Endothelial cell of umbilical vein (primary cell): ENCODE data around the gene DLX6. TPM values are rescaled to one million over a fixed set of nuclear protein-coding genes. Genes with fewer than 3 reads are reported as not detected.

Source experiments
- BruUV-seq: library from RNA; stranded (reverse); fragments of 400-500 nt; replicated peaks from 2 replicates; lab custom pipeline; 2021; lab: Mats Ljungman, UMichigan
- CTCF ChIA-PET: fragments of 300-600, 350-600 bp; sonication (Branson Sonifier 250); formaldehyde crosslinking; loops from one replicate; lab custom pipeline; 2021; ENCODE audit warnings: antibody characterized with exemption, inconsistent platforms; lab: Charles Lee
- POLR2A ChIA-PET: fragments of 300-600, 350-600 bp; sonication (Branson Sonifier 250); formaldehyde crosslinking; loops from one replicate; lab custom pipeline; 2021; ENCODE audit warnings: antibody characterized with exemption, inconsistent platforms; lab: Charles Lee
- DNase-seq: peaks from one replicate; pipeline ENCODE4 v3.0.0-alpha.2; 2011; ENCODE audit warnings: low read depth, low spot score
- FAIRE-seq: peaks from 2 replicates; lab custom pipeline; 2011; peaks lifted over from hg19 to GRCh38; lab: Jason Lieb, UNC
- H2AFZ ChIP-seq: 2 replicates; pipeline ENCODE4 v1.6.0; 2012; ENCODE audit warnings: low read depth, low read length, control low read depth, inconsistent platforms
- H3K27ac ChIP-seq: 2 replicates; pipeline ENCODE4 v1.5.1; 2011; ENCODE audit warnings: low read depth, mild to moderate bottlenecking, control low read depth, low read length, moderate library complexity; ENCODE audit not compliant: insufficient read depth
- H3K27me3 ChIP-seq, 2 experiments: 2 replicates each; pipeline versions ENCODE4 v1.6.0 to v1.6.1; 2011; ENCODE audit warnings: low read length in 2 of 2, mixed read lengths in 1 of 2; ENCODE audit not compliant: control insufficient read depth in 2 of 2, insufficient read depth in 2 of 2
- H3K36me3 ChIP-seq, 2 experiments: 2 replicates in 1 of 2; 3 replicates in 1 of 2; pipeline ENCODE4 v1.5.1; 2011; ENCODE audit warnings: low read length in 2 of 2, mild to moderate bottlenecking in 1 of 2, moderate library complexity in 1 of 2; ENCODE audit not compliant: control insufficient read depth in 2 of 2, insufficient read depth in 2 of 2; ENCODE audit errors: extremely low read depth in 1 of 2
- H3K4me1 ChIP-seq: 3 replicates; pipeline ENCODE4 v1.5.1; 2011; ENCODE audit warnings: mild to moderate bottlenecking, low read length; ENCODE audit not compliant: control insufficient read depth, insufficient read depth; ENCODE audit errors: extremely low read depth
- H3K4me2 ChIP-seq: 2 replicates; pipeline ENCODE4 v1.6.1; 2011; ENCODE audit warnings: low read length, control low read depth, mixed read lengths; ENCODE audit not compliant: insufficient read depth
- H3K4me3 ChIP-seq, 3 experiments: fragments of 200-600 bp in 1 of 3; sonication (generic), shearing (Covaris generic) in 1 of 3; replicated peaks in 1 of 3; 2 replicates each; pipeline ENCODE4 v1.5.1; 2011 to 2016; ENCODE audit warnings: control low read depth in 3 of 3, low read length in 3 of 3, mild to moderate bottlenecking in 2 of 3, inconsistent platforms in 1 of 3, low read depth in 1 of 3, moderate library complexity in 1 of 3; ENCODE audit not compliant: insufficient read depth in 1 of 3
- H3K79me2 ChIP-seq: 2 replicates; pipeline ENCODE4 v1.6.0; 2012; ENCODE audit warnings: low read length, inconsistent platforms; ENCODE audit not compliant: control insufficient read depth, insufficient read depth
- H3K9ac ChIP-seq: replicated peaks from 2 replicates; pipeline ENCODE3; 2011; ENCODE audit warnings: low read length, control low read depth; ENCODE audit not compliant: insufficient read depth; ENCODE audit errors: extremely low read depth
- H3K9me1 ChIP-seq: replicated peaks from 3 replicates; pipeline ENCODE4 v1.6.0; 2011; ENCODE audit warnings: mild to moderate bottlenecking, low read length; ENCODE audit not compliant: control insufficient read depth, insufficient read depth; ENCODE audit errors: extremely low read depth
- H3K9me3 ChIP-seq: replicated peaks from 2 replicates; pipeline ENCODE4 v1.5.1; 2012; ENCODE audit warnings: low read length, inconsistent platforms; ENCODE audit not compliant: control insufficient read depth, insufficient read depth
- H4K20me1 ChIP-seq: replicated peaks from 2 replicates; pipeline ENCODE3; 2011; ENCODE audit warnings: mild to moderate bottlenecking, low read length; ENCODE audit not compliant: control insufficient read depth, insufficient read depth; ENCODE audit errors: extremely low read depth
- EZH2 ChIP-seq: IDR thresholded peaks from 2 replicates; pipeline ENCODE4 v1.6.1; 2012; ENCODE audit warnings: borderline replicate concordance, low read depth, mild to moderate bottlenecking, moderate library complexity, low read length, inconsistent platforms; ENCODE audit not compliant: severe bottlenecking
- FOS ChIP-seq: IDR thresholded peaks from 2 replicates; pipeline ENCODE4 v1.6.1; 2011; ENCODE audit warnings: mild to moderate bottlenecking, low read length, moderate library complexity, borderline replicate concordance; ENCODE audit not compliant: insufficient read depth
- GATA2 ChIP-seq: IDR thresholded peaks from 2 replicates; pipeline ENCODE4 v1.7.0; 2011; ENCODE audit warnings: low read depth, mild to moderate bottlenecking, moderate library complexity, mixed read lengths, low read length; ENCODE audit not compliant: insufficient read length, insufficient read depth
- JUN ChIP-seq: IDR thresholded peaks from 2 replicates; pipeline ENCODE4 v1.6.1; 2011; ENCODE audit warnings: borderline replicate concordance, low read depth; ENCODE audit not compliant: insufficient read length, insufficient read depth
- MYC ChIP-seq: IDR thresholded peaks from one replicate; pipeline ENCODE4 v1.6.1; 2011; ENCODE audit warnings: mild to moderate bottlenecking, low read depth, low read length
- POLR2A ChIP-seq: IDR thresholded peaks from 2 replicates; pipeline ENCODE4 v1.6.1; 2012; ENCODE audit warnings: low read depth, mild to moderate bottlenecking, control low read depth, low read length
- POLR2AphosphoS5 ChIP-seq: IDR thresholded peaks from 2 replicates; pipeline ENCODE4 v1.6.1; 2012; ENCODE audit warnings: low read depth, mild to moderate bottlenecking, control low read depth, low read length, moderate library complexity; ENCODE audit not compliant: insufficient read depth
- dilution Hi-C: fragments of 300-500 bp; cut with MboI; formaldehyde crosslinking; loops from one replicate; pipeline ENCODE4 v1.15.0; 2019; ENCODE audit warnings: low sequenced_read_pairs; ENCODE audit not compliant: extremely low pct_ligation_motif_present
- intact Hi-C: fragments of 100-400 bp; cut with micrococcal nuclease; formaldehyde crosslinking; loops from one replicate; pipeline ENCODE4 v1.10.0; 2022
- polyA plus RNA-seq, 4 experiments: library from polyadenylated mRNA; depleted of rRNA in 3 of 4; stranded (reverse) in 3 of 4; unstranded in 1 of 4; fragments of >200 nt; gene quantifications; 2 replicates each; pipeline versions ENCODE4 v1.2.1 to v1.2.3, GENCODE V29; 2011 to 2012; ENCODE audit warnings: missing spikeins in 1 of 4
- total RNA-seq: library from RNA; stranded (reverse); gene quantifications from 2 replicates; pipeline ENCODE4 v1.2.3, GENCODE V29; 2021
- TF ChIP-seq, protein P1 (sequence below), 2 donors: IDR thresholded peaks; 1 replicate in 1 of 2; 2 replicates in 1 of 2; pipeline ENCODE4 v1.5.1; 2011; ENCODE audit warnings: low read length in 2 of 2, mild to moderate bottlenecking in 2 of 2, moderate library complexity in 2 of 2, control low read depth in 1 of 2, inconsistent platforms in 1 of 2, low read depth in 1 of 2; ENCODE audit not compliant: insufficient read depth in 1 of 2; ENCODE audit errors: extremely low read depth in 1 of 2
- TF ChIP-seq, protein P2 (sequence below): IDR thresholded peaks from 2 replicates; pipeline ENCODE4 v1.6.1; 2011; ENCODE audit not compliant: insufficient read depth, insufficient read length

The DLX6 gene
- total and polyA plus RNA-seq, 2 donors (not counting 3 experiments of a cell fraction or from before 2014, with no cell fraction given): not detected

DNA sequence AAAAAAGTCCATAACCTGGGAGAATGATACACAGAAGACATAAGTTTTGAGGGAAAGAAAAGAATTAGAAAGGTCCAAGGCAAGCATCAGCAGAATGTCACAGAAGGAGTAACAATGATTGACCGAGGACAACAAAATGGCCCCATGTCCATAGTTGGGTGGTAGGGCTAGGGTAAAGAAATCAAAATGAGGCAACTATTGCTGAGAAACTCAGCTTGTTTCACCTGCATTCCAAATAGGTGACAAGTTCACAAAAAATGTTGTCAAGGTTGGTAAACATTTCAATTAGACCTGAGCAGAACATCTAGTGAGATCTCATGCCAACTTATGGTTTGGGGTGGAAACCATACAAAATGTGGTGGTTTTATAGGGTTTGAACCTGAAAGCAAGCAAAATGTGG lies 22.8 kb upstream of the DLX6 start:
- intact Hi-C loops: no loop called here
- H3K27ac ChIP-seq: no peak overlapping the region
- POLR2A ChIA-PET: no interaction called here
- no peak overlapping the region for H2AFZ ChIP-seq
- H3K4me2 ChIP-seq: no peak overlapping the region
- no peaks in the 10 kb centered on the region for H4K20me1 ChIP-seq
- no peaks in the 10 kb centered on the region for H3K9me3 ChIP-seq
- no peak for FAIRE-seq
- BruUV-seq: no TSS peak
- DNase-seq: no peak
- H3K4me1 ChIP-seq: no peaks in the 10 kb centered on the region
- no peaks in the 10 kb centered on the region for H3K9me1 ChIP-seq
- CTCF ChIA-PET: no interaction called here
- no peaks in the 10 kb centered on the region for H3K36me3 ChIP-seq
- peaks cover 6 to 13% of the 10 kb centered on the region in 2 experiments for H3K27me3 ChIP-seq
- H3K79me2 ChIP-seq: no peaks in the 10 kb centered on the region
- no peak overlapping the region for H3K4me3 ChIP-seq
- dilution Hi-C loops: no loop called here
- TF ChIP-seq POLR2A: no peak
- no peak for TF ChIP-seq MYC
- TF ChIP-seq, protein P1, sequence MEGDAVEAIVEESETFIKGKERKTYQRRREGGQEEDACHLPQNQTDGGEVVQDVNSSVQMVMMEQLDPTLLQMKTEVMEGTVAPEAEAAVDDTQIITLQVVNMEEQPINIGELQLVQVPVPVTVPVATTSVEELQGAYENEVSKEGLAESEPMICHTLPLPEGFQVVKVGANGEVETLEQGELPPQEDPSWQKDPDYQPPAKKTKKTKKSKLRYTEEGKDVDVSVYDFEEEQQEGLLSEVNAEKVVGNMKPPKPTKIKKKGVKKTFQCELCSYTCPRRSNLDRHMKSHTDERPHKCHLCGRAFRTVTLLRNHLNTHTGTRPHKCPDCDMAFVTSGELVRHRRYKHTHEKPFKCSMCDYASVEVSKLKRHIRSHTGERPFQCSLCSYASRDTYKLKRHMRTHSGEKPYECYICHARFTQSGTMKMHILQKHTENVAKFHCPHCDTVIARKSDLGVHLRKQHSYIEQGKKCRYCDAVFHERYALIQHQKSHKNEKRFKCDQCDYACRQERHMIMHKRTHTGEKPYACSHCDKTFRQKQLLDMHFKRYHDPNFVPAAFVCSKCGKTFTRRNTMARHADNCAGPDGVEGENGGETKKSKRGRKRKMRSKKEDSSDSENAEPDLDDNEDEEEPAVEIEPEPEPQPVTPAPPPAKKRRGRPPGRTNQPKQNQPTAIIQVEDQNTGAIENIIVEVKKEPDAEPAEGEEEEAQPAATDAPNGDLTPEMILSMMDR (IDR thresholded peaks at IDR 0.05; ENCODE audit: extremely low read depth in 1 of 2, insufficient read depth in 1 of 2, low read depth in 1 of 2, low read length in 2 of 2): no peak
- no peak for TF ChIP-seq POLR2AphosphoS5
- no peak for TF ChIP-seq EZH2
- no peak for TF ChIP-seq GATA2
- TF ChIP-seq JUN: no peak
- TF ChIP-seq, protein P2, sequence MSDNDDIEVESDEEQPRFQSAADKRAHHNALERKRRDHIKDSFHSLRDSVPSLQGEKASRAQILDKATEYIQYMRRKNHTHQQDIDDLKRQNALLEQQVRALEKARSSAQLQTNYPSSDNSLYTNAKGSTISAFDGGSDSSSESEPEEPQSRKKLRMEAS: no peak
- TF ChIP-seq FOS: no peak
- H3K9ac ChIP-seq: no peak overlapping the region
